NCI-H345 treated with DMSO at 0.1 percent for 48 hours (cell line): Measurements from ENCODE around the gene DHX40.
"Not testable (repeated sequence)": the region's sequence is repeated elsewhere in the genome, so short reads cannot be mapped to it uniquely, and the experiment has no call there.

Source experiments
- DNase-seq: peaks from one replicate; lab custom pipeline; 2025; ENCODE audit not compliant: unreplicated experiment; lab: John Stamatoyannopoulos, UW

DHX40 gene

GRCh38 chr17:59627770-59628171 is 62.4 kb downstream of the DHX40 start:
- no peak for DNase-seq

- DNase-seq, result no peak
These were observed 63.8 kb downstream of the DHX40 start for GRCh38 chr17:59629174-59629573.

- no peak for DNase-seq
These were observed 65.9 kb downstream of the DHX40 start for GRCh38 chr17:59631276-59631675.

GRCh38 chr17:59632398-59632797 is 67.0 kb downstream of the DHX40 start:
- DNase-seq, result no peak

GRCh38 chr17:59633658-59634359 is 68.4 kb downstream of the DHX40 start:
- no peak for DNase-seq

GRCh38 chr17:59634632-59635541 is 69.5 kb downstream of the DHX40 start:
- no peak for DNase-seq

DNA sequence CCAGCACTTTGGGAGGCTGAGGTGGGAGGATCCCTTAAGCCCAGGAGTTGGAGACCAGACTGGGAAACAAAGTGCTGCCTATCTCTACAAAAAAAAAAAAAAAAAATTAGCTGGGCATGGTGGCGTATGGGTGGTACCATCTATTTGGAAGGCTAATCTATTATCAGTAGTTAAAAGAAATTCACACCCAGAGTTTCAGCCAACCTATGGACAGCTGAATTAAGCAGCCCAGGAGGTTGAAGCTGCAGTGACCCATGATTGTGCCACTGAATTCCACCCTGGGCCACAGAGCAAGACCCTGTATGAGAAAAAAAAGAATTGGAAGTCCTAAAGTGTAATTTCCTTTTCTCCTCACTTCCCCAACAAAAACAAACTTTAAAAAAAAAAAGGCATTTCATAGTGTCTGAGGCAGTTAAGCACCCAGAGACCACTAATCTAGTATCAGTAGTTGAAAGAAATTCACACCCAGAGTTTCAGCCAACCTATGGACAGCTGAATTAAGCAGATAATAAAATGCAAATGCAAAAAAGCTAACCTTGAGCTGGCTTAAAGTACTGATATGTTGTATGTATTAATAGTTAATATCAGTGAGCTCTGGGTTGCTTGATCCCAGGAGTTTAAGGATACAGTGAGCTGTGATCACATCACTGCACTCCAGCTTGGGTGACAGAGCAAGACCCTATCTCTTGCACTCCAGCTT is 72.4 kb downstream of the DHX40 start:
- no peak for DNase-seq

- no peak for DNase-seq
These were observed 73.1 kb downstream of the DHX40 start for GRCh38 chr17:59638553-59638952.

GRCh38 chr17:59641799-59642484 is 76.5 kb downstream of the DHX40 start:
- DNase-seq, result no peak

GRCh38 chr17:59642565-59642964 is 77.2 kb downstream of the DHX40 start:
- DNase-seq, result no peak

DNA sequence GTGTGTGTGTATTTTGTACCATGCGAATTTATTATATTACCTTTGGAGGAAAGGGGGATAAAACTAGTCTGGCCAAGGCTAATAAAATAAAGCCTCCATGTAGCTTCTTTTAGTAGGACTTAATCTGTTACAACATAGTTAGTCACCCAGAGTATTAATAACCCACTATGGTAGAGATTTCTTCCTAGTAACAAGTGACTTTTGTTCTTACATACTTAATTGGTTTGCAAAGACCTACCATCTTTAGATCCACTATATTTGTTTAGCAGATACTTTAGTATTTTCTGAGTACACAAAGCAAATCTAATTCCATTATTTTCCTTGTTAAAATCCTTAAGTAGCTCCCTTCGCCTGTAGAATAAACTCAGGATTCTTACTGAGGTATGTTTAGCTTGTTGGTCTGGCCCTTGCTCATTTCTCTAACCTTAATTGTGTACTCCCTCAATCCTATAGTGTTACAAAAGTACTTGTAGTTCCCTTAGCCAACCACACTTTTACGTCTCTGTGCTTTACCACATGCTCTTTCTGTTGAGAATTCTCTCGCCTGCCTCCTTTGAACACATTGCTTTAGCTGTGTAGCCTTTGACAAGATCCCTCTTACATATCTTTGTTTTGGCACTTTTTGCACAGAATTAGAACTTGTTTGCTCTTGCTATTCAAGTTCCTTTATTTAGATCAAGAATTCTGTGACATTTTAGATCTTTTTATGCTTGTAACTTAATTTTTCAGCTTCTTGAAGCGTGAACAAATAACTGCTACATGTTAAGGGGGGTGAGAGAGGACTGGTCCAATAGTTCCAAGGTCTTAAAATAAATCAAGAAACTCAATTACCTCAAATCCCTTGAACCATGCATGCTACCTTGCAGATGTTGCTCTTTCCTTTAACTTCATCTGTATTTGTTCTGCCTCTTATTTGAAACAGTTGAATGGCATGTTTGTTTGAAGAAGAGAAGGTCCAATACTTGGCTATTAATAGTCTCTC is 78.0 kb downstream of the DHX40 start:
- DNase-seq, result no peak

- DNase-seq, result no peak
These were observed 81.9 kb downstream of the DHX40 start for GRCh38 chr17:59647288-59647687.

DNA sequence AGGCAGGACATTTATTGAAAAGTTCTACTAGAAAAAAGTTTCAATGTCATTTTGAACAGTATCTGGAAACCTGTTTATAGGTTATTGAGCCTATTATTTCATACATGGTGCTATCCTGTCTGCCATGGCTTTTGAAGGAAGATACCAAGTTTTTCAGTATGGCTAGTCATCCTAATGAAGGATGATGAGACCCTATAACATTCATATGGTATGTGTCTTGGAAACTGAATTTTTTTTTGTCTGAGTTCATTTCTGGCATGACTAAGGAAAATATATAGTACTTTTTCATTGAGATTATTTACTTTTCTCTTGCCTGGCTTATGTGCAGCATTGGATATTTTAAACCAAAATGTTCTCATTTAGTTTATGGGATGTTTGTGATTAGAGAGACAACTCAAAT is 84.5 kb downstream of the DHX40 start:
- DNase-seq, result no peak

- DNase-seq, result no peak
These were observed 85.2 kb downstream of the DHX40 start for GRCh38 chr17:59650642-59651041.

DNA sequence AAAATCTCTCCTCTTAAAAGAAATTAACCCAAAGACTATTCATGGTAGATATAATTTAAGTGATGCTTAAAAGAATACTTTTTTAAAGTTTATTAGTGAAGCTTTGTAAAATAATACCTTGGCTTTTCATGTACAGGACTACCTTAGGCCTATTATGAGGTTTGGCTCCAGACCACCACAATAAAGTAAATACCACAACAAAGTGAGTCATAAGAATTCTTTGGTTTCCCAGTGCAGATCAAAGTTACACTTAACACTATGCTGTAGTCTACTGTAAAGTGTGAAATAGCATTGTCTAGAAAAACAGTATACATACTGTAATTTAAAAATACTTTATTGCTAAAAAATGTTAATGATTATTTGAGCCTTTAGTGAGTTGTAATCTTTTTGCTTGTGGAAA is 85.9 kb downstream of the DHX40 start:
- DNase-seq, result no peak

- DNase-seq, result no peak
These were observed 86.7 kb downstream of the DHX40 start for GRCh38 chr17:59652119-59652518.

GRCh38 chr17:59656624-59657023 is 91.2 kb downstream of the DHX40 start:
- DNase-seq, result not testable (repeated sequence)
